ENCODE results near the gene EGFL7. TPM values are rescaled to one million over a fixed set of nuclear protein-coding genes. Genes with fewer than 3 reads are reported as not detected.

The EGFL7 gene
- total RNA-seq, 1 donor from 2014 or later: 13.7 TPM

DNA sequence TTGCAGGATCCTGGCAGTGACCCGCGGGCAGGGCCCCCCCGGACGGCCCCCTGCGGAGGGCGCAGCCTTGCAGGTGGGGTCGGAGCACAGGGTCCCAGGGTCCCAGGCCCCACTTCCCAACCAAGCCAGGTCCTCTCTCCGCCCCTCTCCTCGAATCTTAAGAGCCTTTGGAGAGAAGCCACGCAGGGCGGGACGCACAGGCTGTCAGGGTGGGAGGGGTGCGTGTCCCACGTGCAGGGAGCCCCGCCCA lies 18.4 kb upstream of the EGFL7 start:
- DNase-seq: no peak

DNA sequence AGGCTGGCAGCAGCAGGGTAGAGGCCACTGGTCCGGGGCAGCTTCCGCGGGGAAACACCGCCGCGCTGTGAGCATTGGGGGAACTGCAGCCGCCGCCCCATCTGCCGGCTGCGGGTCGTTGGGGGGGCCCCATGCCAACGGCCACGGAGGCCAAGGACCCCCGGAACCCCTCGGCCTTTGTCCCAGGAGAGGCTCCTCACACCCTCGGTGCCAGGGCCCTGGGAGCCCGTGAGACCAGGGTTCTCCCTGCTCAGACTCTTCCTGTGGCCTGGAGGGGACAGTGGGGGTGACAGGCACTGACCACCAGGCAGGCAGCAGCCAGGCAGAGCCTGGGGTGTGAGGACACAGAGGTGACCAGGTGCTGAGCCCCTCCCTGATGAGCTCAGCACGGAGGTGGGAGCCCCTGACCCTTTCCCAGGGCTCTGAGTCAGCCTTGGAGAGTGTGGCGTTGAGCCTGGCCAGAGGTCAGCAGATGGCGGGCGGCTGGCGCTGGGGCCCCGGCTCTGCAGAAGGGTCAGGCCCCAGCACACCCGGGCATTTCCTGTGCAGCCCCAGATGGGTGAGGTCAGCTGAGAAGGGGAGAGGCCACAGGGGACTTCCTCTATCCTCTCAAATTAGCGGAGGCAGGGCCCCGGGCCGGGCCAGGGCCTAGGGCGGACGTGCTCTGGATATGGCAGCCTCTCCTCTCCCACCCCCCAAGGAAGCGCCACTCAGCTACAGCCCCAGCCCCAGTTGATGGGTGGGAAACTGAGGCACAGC lies 17.9 kb upstream of the EGFL7 start:
- no peak for DNase-seq

DNA sequence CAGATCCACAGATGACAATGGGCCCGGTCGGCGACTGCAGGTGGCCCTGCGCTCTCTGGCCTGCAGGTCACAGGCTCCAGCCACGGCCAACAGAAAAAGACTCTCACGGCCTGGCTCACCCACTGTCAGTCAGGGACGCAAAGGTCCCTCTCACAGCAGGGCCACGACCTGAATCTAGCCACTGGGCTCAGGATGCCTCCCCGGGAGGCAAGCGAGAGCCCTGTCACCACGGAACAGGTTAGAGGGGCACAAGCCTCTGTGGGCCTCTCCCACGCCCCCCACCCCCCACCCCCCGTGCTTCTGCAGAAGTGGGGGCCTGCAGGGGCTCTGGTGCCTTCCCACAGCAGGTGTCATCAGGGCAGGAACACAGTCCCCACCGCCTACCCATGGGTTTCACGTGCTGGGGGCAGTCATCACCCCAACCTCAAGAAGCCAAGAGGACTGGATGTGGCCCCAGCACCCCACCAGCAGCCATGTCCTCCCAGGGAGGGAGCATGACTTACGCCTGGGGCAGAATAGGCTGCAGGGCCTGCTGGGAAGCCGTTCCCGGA lies 17.3 kb upstream of the EGFL7 start:
- no peak for DNase-seq

GRCh38 chr9:136645903-136646754 lies 16.6 kb upstream of the EGFL7 start:
- no peak for DNase-seq

- no peak for DNase-seq
Observed at GRCh38 chr9:136646827-136647711, 15.6 kb upstream of the EGFL7 start.

GRCh38 chr9:136648751-136649150 lies 14.0 kb upstream of the EGFL7 start:
- no peak for DNase-seq

GRCh38 chr9:136650021-136650420 lies 12.7 kb upstream of the EGFL7 start:
- DNase-seq: no peak

- no peak for DNase-seq
Observed at GRCh38 chr9:136650648-136651047, 12.1 kb upstream of the EGFL7 start.

GRCh38 chr9:136651860-136652259 lies 10.9 kb upstream of the EGFL7 start:
- DNase-seq: no peak

GRCh38 chr9:136653323-136654079 lies 9.2 kb upstream of the EGFL7 start:
- DNase-seq: no peak

- no peak for DNase-seq
Observed at GRCh38 chr9:136654820-136655535, 7.7 kb upstream of the EGFL7 start.

- DNase-seq: no peak
Observed at GRCh38 chr9:136655536-136656182, 7.1 kb upstream of the EGFL7 start.

DNA sequence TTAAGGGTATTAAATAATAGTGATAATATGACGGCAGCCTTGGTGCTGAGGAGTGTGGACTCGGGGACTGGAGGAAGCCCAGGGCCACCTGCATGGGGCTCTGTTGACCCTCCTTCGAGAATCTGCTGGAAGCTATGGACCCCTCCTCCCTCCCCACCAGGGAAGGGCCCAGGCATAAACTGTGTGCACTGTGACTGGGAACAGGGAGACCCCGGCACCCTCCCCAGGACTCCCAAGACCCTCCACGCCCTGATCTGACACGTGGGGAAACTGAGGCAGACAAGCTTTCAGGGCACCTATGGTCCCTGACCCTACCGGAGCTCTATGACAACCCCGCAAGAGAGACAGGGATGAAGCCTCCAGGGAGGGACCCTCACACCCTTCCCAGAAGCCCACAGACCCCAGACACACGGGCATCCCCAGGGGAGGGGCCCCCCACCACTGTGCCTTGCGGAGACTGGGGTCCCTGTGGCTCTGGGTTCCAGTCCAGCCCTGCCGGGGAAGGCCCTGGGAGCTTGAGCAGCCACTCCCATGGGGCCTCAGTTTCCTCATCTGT lies 6.5 kb upstream of the EGFL7 start:
- no peak for DNase-seq

GRCh38 chr9:136656795-136657611 lies 5.7 kb upstream of the EGFL7 start:
- DNase-seq: no peak

- DNase-seq: no peak
Observed at GRCh38 chr9:136657974-136658848, 4.5 kb upstream of the EGFL7 start.

GRCh38 chr9:136658849-136659535 lies 3.7 kb upstream of the EGFL7 start:
- DNase-seq: no peak

All from occipital lobe (tissue), 2 donors.